NT2/D1 (cell line): ENCODE results near the gene HTR7.
A peak's percentile ranks its signal among the peaks of the same experiment; 100 is the strongest.

Experiments
- DNase-seq: peaks from one replicate; pipeline ENCODE4 v3.0.0-alpha.2; 2011; ENCODE audit warnings: low read depth, low spot score
- H3K27me3 ChIP-seq: 2 replicates; pipeline ENCODE4 v1.6.0; 2011; ENCODE audit warnings: mild to moderate bottlenecking; ENCODE audit not compliant: insufficient read length, insufficient read depth
- H3K36me3 ChIP-seq: 2 replicates; pipeline ENCODE4 v1.6.1; 2011; ENCODE audit warnings: mild to moderate bottlenecking, low read length, mixed read lengths; ENCODE audit not compliant: insufficient read depth, insufficient read length
- H3K4me1 ChIP-seq: 2 replicates; pipeline ENCODE4 v1.5.1; 2011; ENCODE audit not compliant: insufficient read depth, insufficient read length
- H3K4me3 ChIP-seq: 2 replicates; pipeline ENCODE4 v1.5.1; 2011; ENCODE audit warnings: low read depth; ENCODE audit not compliant: insufficient read length
- H3K9ac ChIP-seq: 2 replicates; pipeline ENCODE4 v1.6.0; 2011; ENCODE audit warnings: low read depth; ENCODE audit not compliant: insufficient read length
- H3K9me3 ChIP-seq: 2 replicates; pipeline ENCODE4 v1.5.1; 2011; ENCODE audit warnings: mild to moderate bottlenecking, low read length; ENCODE audit not compliant: insufficient read depth
- SUZ12 ChIP-seq: IDR thresholded peaks from 2 replicates; pipeline ENCODE4 v1.6.1; 2011; ENCODE audit not compliant: insufficient read length, insufficient read depth; ENCODE audit errors: extremely low read depth
- YY1 ChIP-seq: IDR thresholded peaks from 2 replicates; pipeline ENCODE4 v1.6.1; 2011; ENCODE audit not compliant: insufficient read length, insufficient read depth
- ZNF274 ChIP-seq: IDR thresholded peaks from 2 replicates; pipeline ENCODE4 v1.6.1; 2011; ENCODE audit warnings: mild to moderate bottlenecking, low read depth, low read length

HTR7 gene

DNA sequence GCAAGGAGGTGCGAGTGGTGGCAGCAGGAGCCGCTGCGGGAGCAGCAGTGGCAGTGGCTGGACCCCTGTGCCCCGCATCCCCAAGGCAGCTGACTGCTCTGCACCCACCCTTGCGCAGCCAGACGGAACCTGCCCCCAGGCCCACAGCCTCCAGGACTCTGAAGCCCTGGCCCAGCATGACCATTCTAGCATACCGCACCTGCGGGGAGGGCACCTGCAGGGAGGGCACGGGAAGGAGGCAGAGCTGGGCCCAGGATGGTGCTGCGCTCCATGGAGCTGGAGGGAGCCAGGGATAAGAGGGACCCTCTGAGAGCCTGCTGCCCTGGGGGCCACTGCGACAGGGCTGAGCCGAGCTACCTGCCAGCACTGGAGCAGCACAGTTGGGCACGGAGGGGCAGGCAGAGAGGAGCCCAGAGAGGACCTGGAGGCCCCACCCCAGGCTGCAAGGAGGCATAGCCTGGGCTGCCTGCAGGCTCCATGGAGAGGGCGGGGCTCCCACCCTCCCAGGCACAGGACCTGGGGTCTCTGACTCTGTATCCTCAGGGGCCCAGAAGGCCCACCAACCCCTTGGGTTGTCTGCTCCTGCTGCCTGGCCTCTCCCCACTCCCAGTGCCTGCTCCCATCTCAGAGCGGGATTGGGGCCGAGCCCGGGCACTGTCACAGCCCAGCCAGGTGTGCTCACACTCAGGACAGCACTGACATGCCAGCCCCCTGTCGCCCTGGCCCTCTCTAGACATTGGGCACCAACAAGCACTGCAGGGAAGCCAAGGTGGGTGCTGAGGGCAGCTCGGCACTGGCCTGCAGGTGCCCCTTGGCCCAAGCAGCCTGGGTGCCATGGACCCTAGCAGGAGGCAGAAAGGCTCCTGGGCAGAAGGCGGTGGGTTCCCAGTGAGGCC, 87.6 kb downstream of the HTR7 start:
- Histone ChIP-seq H3K9ac (no peak overlapping the region), H3K4me3 (no peak overlapping the region), H3K27me3 (no peaks in the 10 kb centered on the region), H3K36me3 (no peaks in the 10 kb centered on the region), H3K9me3 (no peaks in the 10 kb centered on the region), H3K4me1 (no peaks in the 10 kb centered on the region)
- TF ChIP-seq YY1 (no peak), SUZ12 (no peak), ZNF274 (no peak)
- no peak for DNase-seq

DNA sequence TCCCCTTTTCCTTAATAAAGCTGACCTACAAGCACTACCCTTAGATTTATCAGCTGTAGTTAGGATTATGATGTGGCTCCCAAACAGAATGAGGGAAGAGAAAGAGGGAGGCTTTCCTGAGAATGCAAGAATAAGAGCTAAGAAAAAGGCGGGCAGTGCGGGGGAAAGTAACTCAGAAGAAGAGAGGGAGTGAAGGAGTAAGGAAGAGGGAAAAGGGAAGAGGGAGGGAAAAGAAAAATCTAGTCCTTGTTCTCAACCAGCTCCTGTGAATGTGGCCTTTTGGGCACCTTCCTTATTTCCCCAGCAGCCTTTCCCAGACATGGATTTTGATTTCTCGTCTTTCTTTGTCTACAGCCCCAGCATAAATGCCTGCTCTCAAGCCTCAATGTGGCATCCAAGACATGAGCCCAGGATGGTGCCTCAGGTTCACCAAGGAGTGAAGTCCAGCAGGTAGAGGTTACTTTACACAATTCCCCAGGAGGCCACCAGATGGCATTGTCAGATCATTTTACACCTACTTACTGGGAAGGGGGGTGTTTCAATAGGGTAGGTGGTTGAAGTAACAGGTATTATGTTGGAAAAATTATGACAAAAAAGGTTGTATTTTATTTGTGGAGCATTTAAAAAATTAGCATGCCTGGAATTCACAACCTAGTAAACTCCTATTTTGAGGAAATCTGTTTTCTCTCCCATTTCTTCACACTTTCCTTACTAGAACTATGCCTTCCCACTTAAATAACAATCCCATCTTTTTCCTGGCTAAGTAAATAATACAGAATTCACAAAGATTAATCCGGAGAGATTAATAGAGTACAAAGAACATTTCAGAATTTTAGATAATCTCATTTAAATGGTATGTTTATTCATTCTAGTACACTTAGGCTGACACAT, 106.5 kb downstream of the HTR7 start:
- no peaks in the 10 kb centered on the region for H3K27me3 ChIP-seq
- TF ChIP-seq YY1 (no peak), SUZ12 (no peak), ZNF274 (no peak)
- no peak overlapping the region for H3K9ac ChIP-seq
- no peaks in the 10 kb centered on the region for H3K4me1 ChIP-seq
- no peaks in the 10 kb centered on the region for H3K9me3 ChIP-seq
- H3K4me3 ChIP-seq: no peak overlapping the region
- no peaks in the 10 kb centered on the region for H3K36me3 ChIP-seq
- peak; percentile 28 for DNase-seq

DNA sequence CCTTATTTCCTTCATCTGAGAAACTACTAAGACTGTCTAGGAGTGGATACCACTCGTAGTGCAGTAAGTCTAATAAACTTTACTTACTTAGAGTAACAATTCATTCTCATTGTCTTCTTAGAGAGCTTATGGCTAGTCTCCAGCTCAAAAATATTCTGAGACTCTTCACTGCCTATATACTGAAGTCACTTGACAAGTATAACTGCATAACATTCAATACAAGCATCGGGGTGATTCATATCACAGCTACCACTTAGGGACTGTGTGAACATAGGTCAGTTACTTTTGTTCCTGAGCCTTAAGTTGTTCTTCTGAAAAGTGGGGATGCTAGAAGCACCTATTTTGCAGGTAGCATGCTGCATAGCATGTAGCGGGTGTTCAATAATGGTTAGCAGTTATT, 111.0 kb downstream of the HTR7 start:
- Histone ChIP-seq H3K4me1 (no peaks in the 10 kb centered on the region), H3K27me3 (no peaks in the 10 kb centered on the region), H3K4me3 (no peak overlapping the region), H3K9me3 (no peaks in the 10 kb centered on the region), H3K36me3 (no peaks in the 10 kb centered on the region), H3K9ac (no peak overlapping the region)
- no peak for DNase-seq
- TF ChIP-seq YY1 (no peak), SUZ12 (no peak), ZNF274 (no peak)

DNA sequence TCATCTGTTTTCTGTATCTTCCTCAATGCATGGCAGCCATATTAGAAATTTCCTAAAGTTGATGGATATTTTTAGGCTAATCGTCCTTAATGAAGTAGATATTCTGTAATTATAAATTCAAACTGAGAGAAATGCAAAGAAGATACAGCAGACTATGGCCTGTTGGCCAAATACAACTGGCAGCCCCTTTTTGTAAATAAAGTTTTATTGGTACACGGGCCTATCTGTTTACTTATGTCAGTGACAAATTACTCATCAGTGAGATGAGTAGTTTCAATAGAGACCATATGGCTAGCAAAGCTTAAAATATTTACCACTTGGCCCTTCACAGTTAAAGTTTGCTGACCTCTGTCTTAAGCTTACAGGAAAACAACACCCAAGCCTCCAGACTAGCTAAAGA, 112.3 kb downstream of the HTR7 start:
- Histone ChIP-seq H3K27me3 (no peaks in the 10 kb centered on the region), H3K9ac (no peak overlapping the region), H3K9me3 (no peaks in the 10 kb centered on the region), H3K4me3 (no peak overlapping the region), H3K36me3 (no peaks in the 10 kb centered on the region), H3K4me1 (no peaks in the 10 kb centered on the region)
- no peak for DNase-seq
- TF ChIP-seq ZNF274 (no peak), YY1 (no peak), SUZ12 (no peak)

DNA sequence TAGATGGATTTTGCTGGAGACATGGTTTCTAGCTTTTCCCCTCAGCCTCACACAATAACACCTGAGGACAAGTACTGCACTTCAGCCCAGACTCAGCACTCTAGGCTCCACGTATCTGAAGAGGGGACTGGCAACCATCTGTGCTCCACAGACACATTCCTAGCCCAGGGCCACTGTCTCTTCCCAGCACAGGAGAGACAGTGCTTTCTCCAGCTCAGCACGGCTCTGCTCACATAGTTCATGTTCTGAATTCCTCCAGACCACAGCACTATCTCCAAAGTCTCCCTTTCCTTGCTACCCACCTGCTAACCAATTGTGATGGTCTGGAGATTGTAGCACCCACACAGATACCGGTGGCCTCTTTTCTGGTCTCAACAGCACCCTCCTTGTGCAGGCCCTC, 114.5 kb downstream of the HTR7 start:
- H3K4me1 ChIP-seq: no peaks in the 10 kb centered on the region
- no peaks in the 10 kb centered on the region for H3K36me3 ChIP-seq
- H3K9me3 ChIP-seq: no peaks in the 10 kb centered on the region
- H3K9ac ChIP-seq: no peak overlapping the region
- TF ChIP-seq ZNF274: no peak
- TF ChIP-seq SUZ12: no peak
- no peak for TF ChIP-seq YY1
- DNase-seq: no peak
- no peak overlapping the region for H3K4me3 ChIP-seq
- H3K27me3 ChIP-seq: no peaks in the 10 kb centered on the region

DNA sequence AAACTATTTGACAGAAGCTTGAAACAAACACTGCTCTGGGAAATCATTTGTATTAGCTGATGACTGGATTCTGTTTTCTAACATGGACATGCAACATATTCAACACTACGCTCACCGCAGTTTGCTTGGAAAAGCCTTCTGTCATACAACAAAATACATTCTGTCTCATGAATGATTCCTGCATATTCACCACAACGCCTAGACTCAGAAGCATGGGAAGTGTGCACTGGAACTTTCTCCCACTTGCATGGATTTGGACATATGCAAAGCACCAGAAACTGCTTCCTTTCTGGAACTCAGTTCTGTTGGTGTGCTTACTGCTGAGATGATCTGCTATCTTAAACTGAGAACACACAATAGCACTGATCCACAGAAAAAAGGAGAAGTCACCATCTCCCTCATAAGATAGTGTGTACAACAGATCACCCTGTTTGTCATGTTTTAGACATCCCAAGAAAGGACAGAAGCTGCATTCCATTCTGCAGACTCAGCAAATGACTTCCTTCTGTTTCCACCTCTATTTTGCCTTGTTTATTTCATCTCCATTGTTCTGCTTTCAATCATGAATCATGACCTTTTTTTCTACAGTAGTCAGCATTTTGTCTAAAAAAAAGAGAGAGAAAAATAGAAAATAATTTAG, 115.8 kb downstream of the HTR7 start:
- no peak for DNase-seq
- Histone ChIP-seq H3K4me1 (no peaks in the 10 kb centered on the region), H3K4me3 (no peak overlapping the region), H3K36me3 (no peaks in the 10 kb centered on the region), H3K27me3 (no peaks in the 10 kb centered on the region), H3K9me3 (no peaks in the 10 kb centered on the region), H3K9ac (no peak overlapping the region)
- TF ChIP-seq ZNF274 (no peak), SUZ12 (no peak), YY1 (no peak)
